ENCODE results near the gene RABGAP1L. TPM values are rescaled to one million over a fixed set of nuclear protein-coding genes. Genes with fewer than 3 reads are reported as not detected.

The RABGAP1L gene
- total and polyA plus RNA-seq, 2 of the 8 experiments (the other 6 are each of a cell fraction or from before 2014, with no cell fraction given), result 33.3 to 156 TPM

DNA sequence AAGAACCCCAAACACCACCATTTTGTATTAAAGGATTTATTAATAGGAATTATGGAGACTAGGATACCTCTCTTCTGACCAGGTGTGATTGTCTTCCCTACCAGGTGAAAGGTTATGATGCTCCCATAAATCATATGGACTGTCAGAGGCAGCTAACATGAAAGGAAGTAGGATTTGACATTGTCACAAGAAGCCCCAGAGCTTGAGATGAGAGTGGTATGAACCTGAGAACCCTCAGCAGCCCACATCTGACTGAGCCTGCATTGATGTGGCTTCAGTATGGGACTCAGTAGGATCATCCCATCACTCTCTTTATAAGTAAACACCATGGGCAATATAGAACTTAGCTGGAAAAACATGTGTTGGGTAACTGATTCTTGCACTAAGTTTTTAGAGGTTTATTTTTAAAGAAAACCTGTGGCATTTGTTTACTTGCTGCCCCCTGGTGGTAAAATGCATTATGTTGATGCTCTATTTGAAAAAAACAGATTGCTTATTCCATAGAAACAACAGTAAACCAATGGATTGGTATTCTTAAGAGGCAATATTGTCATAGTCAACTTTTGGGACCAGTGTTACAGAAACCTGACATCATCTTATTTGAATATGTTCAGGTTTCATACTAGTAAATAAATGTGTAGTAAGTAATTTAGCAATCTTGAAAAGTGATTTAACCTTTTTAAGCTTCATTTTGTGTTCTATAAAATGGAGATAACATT lies 823.8 kb downstream of the RABGAP1L start (continued):
- TF ChIP-seq CTCF (IDR thresholded peaks at IDR 0.05; ENCODE audit: control extremely low read depth in 1 of 3, insufficient read depth in 1 of 3, low read depth in 1 of 3, low read length in 3 of 3) (peak in 2 of 3 experiments; percentile 18 to 47; a peak in 2 of 4 replicates), TAF1 (IDR thresholded peaks at IDR 0.05; ENCODE audit: low read depth, low read length) (no peak)

Data from H1 (cell line).